Measurements from ENCODE around the gene BMP6. TPM values are rescaled to one million over a fixed set of nuclear protein-coding genes. Genes with fewer than 3 reads are reported as not detected.

BMP6 gene
- total RNA-seq, 1 donor = 0.72 TPM

DNA sequence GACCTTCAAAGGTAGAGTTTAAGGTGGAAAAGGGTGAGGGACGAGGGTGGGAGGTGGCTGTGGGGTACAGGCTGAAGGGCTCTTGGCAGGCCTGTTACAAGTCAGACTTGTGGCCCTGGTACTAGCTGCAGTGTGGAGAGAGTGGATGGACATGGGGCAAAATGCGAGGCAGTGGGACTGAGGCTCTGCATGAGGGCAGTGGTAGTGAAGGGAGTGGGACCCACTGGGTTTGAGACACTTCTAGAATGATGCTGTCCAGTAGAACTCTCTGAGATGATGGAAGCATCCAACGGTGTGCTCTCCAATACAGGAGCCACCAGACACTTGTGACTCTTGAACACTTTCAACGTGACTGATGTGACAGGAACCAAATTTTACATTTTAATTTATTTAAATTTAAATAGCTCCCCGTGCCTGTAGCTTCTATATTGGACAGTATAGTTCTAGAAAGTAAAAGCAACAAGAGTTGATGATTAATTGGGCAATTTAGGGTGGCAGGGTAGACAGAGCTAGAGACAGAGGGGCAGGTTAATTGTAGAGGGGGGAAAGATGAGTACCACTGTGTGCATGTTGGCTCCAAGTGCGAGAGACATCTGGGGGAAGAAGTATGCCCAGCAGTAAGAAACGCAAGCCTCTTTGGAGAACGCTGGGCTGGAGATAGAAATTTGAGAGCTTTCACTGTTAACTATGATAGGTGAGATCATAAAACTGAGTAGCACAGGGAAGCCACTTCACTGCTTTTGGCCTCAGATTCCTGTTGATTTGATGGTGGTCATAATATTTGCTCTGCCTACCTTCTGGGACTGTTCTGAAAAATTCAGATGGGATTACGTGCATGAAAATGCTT lies 107.2 kb downstream of the BMP6 start:
- Histone ChIP-seq H3K9me3 (ENCODE audit: low read depth, low read length) (no peaks in the 10 kb centered on the region), H3K27me3 (ENCODE audit: insufficient read depth, low read length) (no peaks in the 10 kb centered on the region), H4K20me1 (ENCODE audit: insufficient read depth, low read length) (no peaks in the 10 kb centered on the region), H3K4me1 (ENCODE audit: insufficient read depth, low read length) (peaks cover 5% of the 10 kb centered on the region), H3K27ac (ENCODE audit: low read depth, low read length) (no peak overlapping the region), H2AFZ (ENCODE audit: low read length) (peak overlapping the region; percentile 56), H3K4me2 (ENCODE audit: insufficient read depth, low read length) (no peak overlapping the region), H3K79me2 (ENCODE audit: insufficient read depth, low read length) (no peaks in the 10 kb centered on the region), H3K36me3 (ENCODE audit: insufficient read depth, low read length) (no peaks in the 10 kb centered on the region), H3K4me3 (ENCODE audit: insufficient read depth, low read length) (no peak overlapping the region)
- TF ChIP-seq CTCF (IDR thresholded peaks at IDR 0.05; ENCODE audit: extremely low read depth, low read depth, low read length) = no peak
- DNase-seq (ENCODE audit: insufficient read length, low spot score, missing footprints) = peak; percentile 71

DNA sequence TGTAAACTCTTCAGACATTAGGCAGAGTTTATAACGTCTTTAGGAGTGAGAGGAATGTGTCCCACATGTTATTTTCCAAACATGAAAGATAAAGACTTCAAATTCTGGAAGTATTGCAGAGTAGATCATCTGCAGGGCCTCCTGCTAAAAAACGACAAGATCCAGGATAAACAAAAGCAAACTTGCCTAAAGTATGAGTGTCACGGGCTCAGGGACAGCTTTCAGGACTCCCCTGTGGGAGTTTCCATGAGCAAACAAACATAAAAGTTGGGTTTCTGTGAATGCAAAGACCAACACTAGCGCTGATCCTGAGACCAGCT lies 107.8 kb downstream of the BMP6 start:
- Histone ChIP-seq H3K79me2 (ENCODE audit: insufficient read depth, low read length) (no peaks in the 10 kb centered on the region), H3K27ac (ENCODE audit: low read depth, low read length) (no peak overlapping the region), H3K4me3 (ENCODE audit: insufficient read depth, low read length) (no peak overlapping the region), H3K4me2 (ENCODE audit: insufficient read depth, low read length) (peak overlapping the region; percentile 53), H3K9me3 (ENCODE audit: low read depth, low read length) (no peaks in the 10 kb centered on the region), H3K36me3 (ENCODE audit: insufficient read depth, low read length) (no peaks in the 10 kb centered on the region), H4K20me1 (ENCODE audit: insufficient read depth, low read length) (no peaks in the 10 kb centered on the region), H3K4me1 (ENCODE audit: insufficient read depth, low read length) (peaks cover 5% of the 10 kb centered on the region), H2AFZ (ENCODE audit: low read length) (peak overlapping the region; percentile 56), H3K27me3 (ENCODE audit: insufficient read depth, low read length) (no peaks in the 10 kb centered on the region)
- DNase-seq (ENCODE audit: insufficient read length, low spot score, missing footprints) = no peak
- TF ChIP-seq CTCF (IDR thresholded peaks at IDR 0.05; ENCODE audit: extremely low read depth, low read depth, low read length) = no peak

- no peak overlapping the region for H2AFZ ChIP-seq (ENCODE audit: low read length)
- peaks cover 5% of the 10 kb centered on the region for H3K4me1 ChIP-seq (ENCODE audit: insufficient read depth, low read length)
- H3K27ac ChIP-seq (ENCODE audit: low read depth, low read length) = no peak overlapping the region
- no peaks in the 10 kb centered on the region for H3K27me3 ChIP-seq (ENCODE audit: insufficient read depth, low read length)
- no peak for DNase-seq (ENCODE audit: insufficient read length, low spot score, missing footprints)
- H3K4me2 ChIP-seq (ENCODE audit: insufficient read depth, low read length) = no peak overlapping the region
- no peaks in the 10 kb centered on the region for H3K79me2 ChIP-seq (ENCODE audit: insufficient read depth, low read length)
- H3K36me3 ChIP-seq (ENCODE audit: insufficient read depth, low read length) = no peaks in the 10 kb centered on the region
- no peak for TF ChIP-seq CTCF (IDR thresholded peaks at IDR 0.05; ENCODE audit: extremely low read depth, low read depth, low read length)
- no peaks in the 10 kb centered on the region for H4K20me1 ChIP-seq (ENCODE audit: insufficient read depth, low read length)
- H3K9me3 ChIP-seq (ENCODE audit: low read depth, low read length) = no peaks in the 10 kb centered on the region
- no peak overlapping the region for H3K4me3 ChIP-seq (ENCODE audit: insufficient read depth, low read length)
Measured at GRCh38 chr6:7836371-7837026, 110.6 kb downstream of the BMP6 start.

- DNase-seq (ENCODE audit: insufficient read length, low spot score, missing footprints) = no peak
- no peaks in the 10 kb centered on the region for H4K20me1 ChIP-seq (ENCODE audit: insufficient read depth, low read length)
- no peaks in the 10 kb centered on the region for H3K27me3 ChIP-seq (ENCODE audit: insufficient read depth, low read length)
- H3K36me3 ChIP-seq (ENCODE audit: insufficient read depth, low read length) = no peaks in the 10 kb centered on the region
- no peak overlapping the region for H2AFZ ChIP-seq (ENCODE audit: low read length)
- H3K4me1 ChIP-seq (ENCODE audit: insufficient read depth, low read length) = peaks cover 4% of the 10 kb centered on the region
- no peaks in the 10 kb centered on the region for H3K79me2 ChIP-seq (ENCODE audit: insufficient read depth, low read length)
- H3K4me3 ChIP-seq (ENCODE audit: insufficient read depth, low read length) = no peak overlapping the region
- TF ChIP-seq CTCF (IDR thresholded peaks at IDR 0.05; ENCODE audit: extremely low read depth, low read depth, low read length) = no peak
- H3K4me2 ChIP-seq (ENCODE audit: insufficient read depth, low read length) = no peak overlapping the region
- H3K27ac ChIP-seq (ENCODE audit: low read depth, low read length) = no peak overlapping the region
- no peaks in the 10 kb centered on the region for H3K9me3 ChIP-seq (ENCODE audit: low read depth, low read length)
Measured at GRCh38 chr6:7841781-7842468, 116.0 kb downstream of the BMP6 start.

Data from osteoblast (primary cell).